Ovary (tissue), 9 donors: ENCODE results near the gene SLK. TPM values are rescaled to one million over a fixed set of nuclear protein-coding genes. Genes with fewer than 3 reads are reported as not detected.

Source experiments
- DNase-seq, 5 donors: peaks; one replicate each; pipeline ENCODE4 v3.0.0-alpha.2; 2019 to 2020
- H3K27ac ChIP-seq, 2 donors: fragments of 200-600 bp; one replicate each; pipeline versions ENCODE4 v1.5.1 to v1.8.0; 2019 to 2022
- H3K27me3 ChIP-seq: fragments of 200-600 bp; one replicate; pipeline ENCODE4 v1.8.0; 2022
- H3K36me3 ChIP-seq: fragments of 200-600 bp; sonication (generic); one replicate; pipeline ENCODE4 v1.5.1; 2019
- H3K4me1 ChIP-seq: one replicate; pipeline ENCODE4 v1.8.1; 2013; ENCODE audit warnings: mild to moderate bottlenecking, moderate library complexity; ENCODE audit not compliant: insufficient read depth
- H3K4me3 ChIP-seq: fragments of 200-600 bp; sonication (generic); one replicate; pipeline ENCODE4 v1.5.1; 2017
- H3K9me3 ChIP-seq, 2 donors: fragments of 200-600 bp in 1 of 2; sonication (generic) in 1 of 2; one replicate each; pipeline versions ENCODE4 v1.5.1 to v1.8.1; 2013 to 2019; ENCODE audit warnings: mild to moderate bottlenecking in 1 of 2, moderate library complexity in 1 of 2
- EP300 ChIP-seq: sonication (generic); formaldehyde crosslinking; IDR thresholded peaks from one replicate; pipeline ENCODE4 v1.6.1; 2017; ENCODE audit warnings: antibody characterized with exemption
- POLR2A ChIP-seq: fragments of 450-650 bp; IDR thresholded peaks from one replicate; pipeline ENCODE4 v1.6.1; 2017; ENCODE audit warnings: antibody characterized with exemption, mild to moderate bottlenecking, moderate library complexity
- WGBS, 3 donors: extraction: QIAGEN DNeasy Blood & Tissue Kit in 1 of 3; methylation state at CpG; one replicate each; pipeline versions ENCODE4 v1.1.5 to v1.1.7; 2013 to 2017; 5-methylcytosine and 5-hydroxymethylcytosine counted together
- intact Hi-C, 4 donors: fragments of 100-400 bp; cut with DNase I; formaldehyde crosslinking; loops; one replicate each; pipeline versions ENCODE4 v1.11.0 to v1.15.1; 2022 to 2023
- polyA plus RNA-seq, 2 donors: library from polyadenylated mRNA; stranded (reverse); fragments of 200-250 nt in 1 of 2; fragments of 350-450 nt in 1 of 2; fragmentation: Illumina TruSeq in 1 of 2; extraction: RNeasy Lipid Tissue Mini Kit (QIAGEN cat#74804) in 1 of 2; gene quantifications; one replicate each; pipeline ENCODE4 v1.2.3, GENCODE V29; 2013 to 2014
- total RNA-seq, 7 donors: library from RNA; depleted of rRNA in 2 of 7; stranded (reverse); fragments of >200 nt in 2 of 7; fragmentation: NEBNext Ultra II Directional in 3 of 7; extraction: Animal tissue kit (Norgen Biotek cat#: 25700) in 3 of 7; gene quantifications; one replicate each; pipeline versions ENCODE4 v1.1.0 to v1.2.4, GENCODE V29; 2016 to 2023
- TF ChIP-seq, protein P1 (sequence below), 3 donors: fragments of 450-650 bp in 2 of 3; fragments of 200-600 bp in 1 of 3; IDR thresholded peaks; one replicate each; pipeline versions ENCODE4 v1.5.1 to v1.8.0; 2016 to 2022; ENCODE audit warnings: antibody characterized with exemption in 3 of 3, mild to moderate bottlenecking in 1 of 3
- donor health status: DM: no; HTN: no; CAD: no; lungs with moderate emphysema.
- donor health status: DM: no; HTN: no; CAD: no.
- donor health status: Bipolar disorder and iron deficiency.
- donor health status: DM: yes; HTN: yes; CAD: no.
- donor health status: DM: no; HTN: no; CAD: no.
- donor health status: DM: yes; HTN: yes; CAD: no.

The SLK gene
- total and polyA plus RNA-seq, 9 donors = 19.9 to 71.5 (median 43.4) TPM

DNA sequence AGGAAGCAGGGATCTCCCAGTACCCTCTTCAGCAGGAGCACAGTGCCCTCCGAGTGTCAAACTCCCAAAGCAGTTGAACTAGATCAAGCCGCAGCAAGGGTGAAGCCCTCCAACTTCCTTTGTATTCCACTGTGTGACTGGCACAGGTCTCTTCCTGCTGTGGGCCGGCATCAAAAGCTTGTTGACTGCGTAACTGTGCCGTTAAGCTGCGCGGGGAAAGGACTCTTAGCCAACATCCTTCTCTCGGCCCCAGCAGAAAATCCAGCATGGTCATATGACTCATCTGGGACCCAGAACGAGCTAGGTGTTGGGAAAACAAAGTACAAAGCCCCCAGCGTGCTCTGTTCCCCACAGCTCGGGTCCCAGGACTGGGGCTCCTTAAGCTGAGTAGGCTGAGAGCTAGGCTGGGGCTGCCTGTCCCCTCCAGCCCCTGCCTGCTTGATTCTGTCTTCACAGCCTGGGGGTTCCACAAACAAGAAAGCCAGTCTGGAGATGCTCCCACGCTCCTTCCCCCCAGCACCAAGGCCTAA lies 66.5 kb downstream of the SLK start:
- Histone ChIP-seq H3K4me1 (peaks cover 4% of the 10 kb centered on the region), H3K4me3 (no peak overlapping the region), H3K36me3 (no peaks in the 10 kb centered on the region), H3K27ac (no peak overlapping the region), H3K27me3 (no peaks in the 10 kb centered on the region), H3K9me3 (no peaks in the 10 kb centered on the region)
- 75 to 81% (median 79%) methylated on average over 11 to 12 of the region's 12 CpGs for WGBS, 3 donors
- no peak for TF ChIP-seq POLR2A
- TF ChIP-seq, protein P1, sequence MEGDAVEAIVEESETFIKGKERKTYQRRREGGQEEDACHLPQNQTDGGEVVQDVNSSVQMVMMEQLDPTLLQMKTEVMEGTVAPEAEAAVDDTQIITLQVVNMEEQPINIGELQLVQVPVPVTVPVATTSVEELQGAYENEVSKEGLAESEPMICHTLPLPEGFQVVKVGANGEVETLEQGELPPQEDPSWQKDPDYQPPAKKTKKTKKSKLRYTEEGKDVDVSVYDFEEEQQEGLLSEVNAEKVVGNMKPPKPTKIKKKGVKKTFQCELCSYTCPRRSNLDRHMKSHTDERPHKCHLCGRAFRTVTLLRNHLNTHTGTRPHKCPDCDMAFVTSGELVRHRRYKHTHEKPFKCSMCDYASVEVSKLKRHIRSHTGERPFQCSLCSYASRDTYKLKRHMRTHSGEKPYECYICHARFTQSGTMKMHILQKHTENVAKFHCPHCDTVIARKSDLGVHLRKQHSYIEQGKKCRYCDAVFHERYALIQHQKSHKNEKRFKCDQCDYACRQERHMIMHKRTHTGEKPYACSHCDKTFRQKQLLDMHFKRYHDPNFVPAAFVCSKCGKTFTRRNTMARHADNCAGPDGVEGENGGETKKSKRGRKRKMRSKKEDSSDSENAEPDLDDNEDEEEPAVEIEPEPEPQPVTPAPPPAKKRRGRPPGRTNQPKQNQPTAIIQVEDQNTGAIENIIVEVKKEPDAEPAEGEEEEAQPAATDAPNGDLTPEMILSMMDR (IDR thresholded peaks at IDR 0.05) = no peak
- intact Hi-C loops = no loop called here
- no peak for DNase-seq

DNA sequence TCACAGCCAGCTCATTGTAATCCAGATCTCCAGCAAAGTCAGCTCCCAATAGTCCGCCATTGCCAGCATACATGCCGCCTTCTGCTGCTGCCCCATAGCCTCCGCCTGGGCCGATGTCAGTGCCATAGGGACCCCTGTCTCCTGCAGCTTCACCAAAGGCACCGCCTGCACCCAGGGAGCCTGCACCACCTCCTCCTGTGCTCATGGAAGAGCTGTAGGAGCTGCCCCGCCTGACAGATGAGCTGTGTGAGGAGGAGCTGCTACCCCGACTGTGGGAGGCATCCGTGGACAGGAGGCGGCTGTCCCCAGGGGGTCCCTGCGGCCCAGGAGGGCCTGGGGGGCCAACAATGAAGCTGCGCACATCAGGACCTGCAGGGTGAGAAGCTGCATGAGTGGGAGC lies 67.0 kb downstream of the SLK start:
- 82 to 86% (median 84%) methylated on average over 11 of the region's 11 CpGs for WGBS, 3 donors

DNA sequence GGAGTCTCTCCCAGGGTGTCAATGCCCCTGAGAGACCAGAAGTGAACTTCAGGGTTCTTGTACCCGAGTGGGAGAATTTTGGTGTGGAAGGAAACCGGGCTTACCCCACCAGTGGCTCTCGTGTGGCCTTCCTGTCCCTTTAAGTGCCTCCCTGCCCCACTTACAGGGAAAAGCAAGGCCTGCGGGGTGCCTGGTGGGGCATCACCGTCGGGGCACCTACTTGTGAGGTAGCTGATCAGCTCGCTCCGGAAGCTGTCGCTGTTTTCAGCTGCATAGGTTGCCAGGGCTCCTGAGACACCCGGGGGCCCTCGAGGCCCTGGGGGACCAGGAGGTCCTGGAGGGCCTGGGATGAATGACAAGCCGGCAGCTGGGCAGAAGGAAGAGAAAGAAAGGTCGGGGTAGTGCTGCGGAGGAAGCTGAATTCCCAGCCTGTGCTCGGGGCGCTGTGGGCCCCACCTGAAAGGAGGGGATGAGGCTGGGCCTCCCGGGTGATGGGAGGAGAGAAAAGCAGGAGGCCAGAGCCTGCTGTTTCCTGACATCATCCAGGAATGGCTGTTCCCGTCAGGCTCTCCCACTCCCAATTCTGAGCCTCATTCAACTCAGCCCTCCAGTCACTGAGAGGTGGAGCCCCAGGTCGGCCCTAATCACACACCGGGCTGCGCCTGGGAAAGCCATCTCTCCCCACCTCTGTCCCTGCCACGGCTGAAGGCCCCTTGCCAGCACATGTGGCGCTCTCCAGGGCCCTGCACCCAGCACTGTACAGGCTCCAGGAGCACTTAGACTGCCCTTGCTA lies 67.7 kb downstream of the SLK start:
- intact Hi-C loops = no loop called here
- 59 to 63% (median 62%) methylated on average over 23 of the region's 23 CpGs for WGBS, 3 donors
- no peak for DNase-seq

More for the DNA sequence above, 67.0 kb downstream of the SLK start:
- Histone ChIP-seq H3K36me3 (no peaks in the 10 kb centered on the region), H3K9me3 (no peaks in the 10 kb centered on the region), H3K27ac (no peak overlapping the region), H3K4me3 (no peak overlapping the region), H3K4me1 (peaks cover 4% of the 10 kb centered on the region), H3K27me3 (no peaks in the 10 kb centered on the region)
- no peak for DNase-seq
- TF ChIP-seq, protein P1 (IDR thresholded peaks at IDR 0.05) = no peak
- TF ChIP-seq POLR2A (no peak), EP300 (no peak)
- intact Hi-C loops = no loop called here

DNA sequence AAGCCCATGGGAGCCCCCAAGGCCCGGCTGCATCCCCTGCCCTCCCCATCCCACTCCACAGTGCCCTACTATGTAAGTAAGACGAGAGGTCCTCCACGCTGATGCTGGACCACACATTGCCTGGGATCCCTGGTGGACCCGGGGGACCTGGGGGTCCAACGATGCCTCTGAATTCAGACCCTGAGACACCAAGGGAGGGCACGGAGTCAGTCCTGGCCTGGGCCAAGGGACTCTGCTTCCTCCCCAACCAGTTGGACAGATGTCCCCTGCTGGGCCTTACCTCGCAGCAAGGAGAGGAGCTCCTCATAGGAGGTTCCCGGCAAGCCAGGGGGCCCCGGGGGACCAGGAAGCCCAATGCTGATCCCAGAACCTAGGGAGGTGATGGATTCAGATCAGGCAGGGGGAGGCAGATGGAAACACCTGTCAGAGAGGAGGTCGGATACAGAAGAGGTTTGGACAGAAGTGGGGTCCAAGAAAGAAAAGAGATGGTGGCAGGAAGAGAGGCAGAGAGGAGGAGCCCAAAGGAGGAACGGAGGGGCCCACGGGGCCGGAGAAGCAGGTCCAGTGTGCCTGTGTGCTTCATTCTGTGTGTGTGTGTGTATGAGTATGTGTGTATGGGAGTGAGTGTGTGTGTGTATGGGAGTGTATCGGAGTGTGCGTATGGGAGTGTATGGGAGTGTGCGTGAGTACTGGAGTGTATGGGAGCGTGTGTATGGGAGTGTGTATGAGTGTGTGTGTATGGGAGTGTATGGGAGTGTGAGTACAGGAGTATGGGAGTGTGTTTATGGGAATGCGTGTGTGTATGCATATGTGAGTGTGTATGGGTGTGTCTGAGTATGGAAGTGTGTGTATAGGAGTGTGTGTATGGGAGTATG lies 68.5 kb downstream of the SLK start:
- intact Hi-C loops = no loop called here
- DNase-seq = no peak
- H3K4me1 ChIP-seq = no peaks in the 10 kb centered on the region

More for the DNA sequence above, 67.7 kb downstream of the SLK start:
- Histone ChIP-seq H3K9me3 (no peaks in the 10 kb centered on the region), H3K36me3 (no peaks in the 10 kb centered on the region), H3K27ac (no peak overlapping the region), H3K4me1 (peaks cover under 1% of the 10 kb centered on the region), H3K27me3 (no peaks in the 10 kb centered on the region), H3K4me3 (no peak overlapping the region)
- TF ChIP-seq POLR2A (no peak), EP300 (no peak)
- TF ChIP-seq, protein P1 (IDR thresholded peaks at IDR 0.05) = no peak

More for the DNA sequence above, 68.5 kb downstream of the SLK start:
- no peak overlapping the region for H3K27ac ChIP-seq
- TF ChIP-seq POLR2A (no peak), EP300 (no peak)
- TF ChIP-seq, protein P1 (IDR thresholded peaks at IDR 0.05) = no peak
- H3K9me3 ChIP-seq = no peaks in the 10 kb centered on the region
- no peaks in the 10 kb centered on the region for H3K36me3 ChIP-seq
- no peak overlapping the region for H3K4me3 ChIP-seq
- 71 to 76% (median 74%) methylated on average over 18 of the region's 18 CpGs for WGBS, 3 donors
- no peaks in the 10 kb centered on the region for H3K27me3 ChIP-seq
